GM21737 (cell line): ENCODE data around the gene TMEM145.
A peak's percentile ranks its signal among the peaks of the same experiment; 100 is the strongest.
"Not testable (repeated sequence)": the region's sequence is repeated elsewhere in the genome, so short reads cannot be mapped to it uniquely, and the experiment has no call there.

Experiments
- ATAC-seq: cut with Tn5 transposase; IDR thresholded peaks from one replicate; pipeline ENCODE4 v1.9.1; 2021; ENCODE audit warnings: mild to moderate bottlenecking, moderate library complexity; ENCODE audit not compliant: unreplicated experiment

Gene TMEM145

DNA sequence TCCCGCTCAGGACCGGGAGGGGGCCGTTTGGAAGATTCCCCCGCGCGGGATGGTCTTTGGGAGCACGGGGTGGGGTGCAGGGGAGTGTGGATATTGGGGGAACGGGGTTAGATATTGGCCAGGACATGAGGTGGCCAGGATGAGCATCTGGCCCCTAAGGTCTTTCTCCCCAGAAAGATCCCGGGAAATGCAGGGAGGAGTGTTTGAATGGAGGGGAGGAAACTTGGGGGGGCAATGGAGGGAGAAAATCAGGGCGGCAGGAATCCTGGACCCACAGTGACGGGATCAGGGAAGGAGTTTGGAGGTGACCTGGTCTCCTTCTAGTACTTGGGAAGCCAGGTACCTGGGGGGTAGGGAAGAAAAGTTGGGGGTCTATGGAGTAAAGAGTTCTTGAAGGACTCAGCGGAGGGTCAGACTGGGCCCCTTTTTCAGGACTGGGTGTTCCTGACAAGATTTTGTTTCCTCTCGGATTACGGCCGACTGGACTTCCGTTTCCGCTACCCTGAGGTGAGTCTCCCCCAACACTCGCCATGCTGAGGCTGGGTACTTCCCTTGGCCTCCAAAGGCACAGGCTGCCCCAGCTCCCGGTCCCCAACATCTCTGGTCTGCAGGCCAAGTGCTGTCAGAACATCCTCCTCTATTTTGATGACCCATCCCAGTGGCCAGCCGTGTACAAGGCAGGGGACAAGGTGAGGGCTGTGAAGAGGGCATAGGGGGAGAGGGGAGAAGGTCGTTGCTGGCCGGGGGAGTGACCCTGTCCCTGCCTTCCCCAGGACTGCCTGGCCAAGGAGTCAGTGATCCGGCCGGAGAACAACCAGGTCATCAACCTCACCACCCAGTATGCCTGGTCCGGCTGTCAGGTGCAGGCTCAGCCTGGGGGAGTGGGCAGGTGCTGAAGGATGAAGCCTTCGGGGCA lies 989 bp downstream of the TMEM145 start:
- ATAC-seq = no peak

DNA sequence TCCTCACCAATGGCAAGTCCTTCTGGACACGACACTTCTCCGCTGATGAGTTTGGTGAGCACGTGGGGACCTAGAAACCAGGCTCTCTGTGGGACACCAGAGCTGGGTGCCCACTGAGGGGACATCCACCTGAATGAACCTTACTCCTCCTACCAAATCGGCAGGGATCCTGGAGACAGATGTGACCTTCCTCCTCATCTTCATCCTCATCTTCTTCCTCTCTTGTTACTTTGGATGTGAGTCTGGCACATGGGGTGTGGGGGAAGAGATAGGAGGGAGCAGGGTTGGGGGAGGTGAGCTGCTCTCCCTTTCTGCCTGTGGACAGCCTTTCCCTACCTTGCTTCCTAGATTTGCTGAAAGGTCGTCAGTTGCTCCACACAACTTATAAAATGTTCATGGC lies 1.9 kb downstream of the TMEM145 start:
- ATAC-seq = no peak

- ATAC-seq = no peak
These were observed 3.4 kb downstream of the TMEM145 start for GRCh38 chr19:42316223-42317211.

GRCh38 chr19:42317535-42317934 lies 4.4 kb downstream of the TMEM145 start:
- ATAC-seq = no peak

- ATAC-seq = no peak
These were observed 9.2 kb downstream of the TMEM145 start for GRCh38 chr19:42322305-42322704.

DNA sequence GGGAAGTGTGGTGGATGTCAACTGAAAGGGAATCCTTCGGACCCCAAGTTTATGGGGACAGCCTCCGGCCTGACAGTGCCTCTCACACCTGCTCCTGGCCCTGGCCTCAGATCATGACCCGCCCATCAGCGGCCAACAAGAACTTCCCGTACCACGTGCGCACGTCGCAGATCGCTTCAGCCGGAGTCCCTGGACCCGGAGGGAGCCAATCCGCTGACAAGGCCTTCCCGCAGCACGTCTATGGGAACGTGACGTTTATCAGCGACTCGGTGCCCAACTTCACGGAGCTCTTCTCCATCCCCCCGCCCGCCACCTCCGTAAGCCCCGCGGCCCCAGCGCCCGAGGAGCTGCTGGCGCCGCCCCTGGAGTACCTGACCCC lies 10.4 kb downstream of the TMEM145 start:
- ATAC-seq = no peak

DNA sequence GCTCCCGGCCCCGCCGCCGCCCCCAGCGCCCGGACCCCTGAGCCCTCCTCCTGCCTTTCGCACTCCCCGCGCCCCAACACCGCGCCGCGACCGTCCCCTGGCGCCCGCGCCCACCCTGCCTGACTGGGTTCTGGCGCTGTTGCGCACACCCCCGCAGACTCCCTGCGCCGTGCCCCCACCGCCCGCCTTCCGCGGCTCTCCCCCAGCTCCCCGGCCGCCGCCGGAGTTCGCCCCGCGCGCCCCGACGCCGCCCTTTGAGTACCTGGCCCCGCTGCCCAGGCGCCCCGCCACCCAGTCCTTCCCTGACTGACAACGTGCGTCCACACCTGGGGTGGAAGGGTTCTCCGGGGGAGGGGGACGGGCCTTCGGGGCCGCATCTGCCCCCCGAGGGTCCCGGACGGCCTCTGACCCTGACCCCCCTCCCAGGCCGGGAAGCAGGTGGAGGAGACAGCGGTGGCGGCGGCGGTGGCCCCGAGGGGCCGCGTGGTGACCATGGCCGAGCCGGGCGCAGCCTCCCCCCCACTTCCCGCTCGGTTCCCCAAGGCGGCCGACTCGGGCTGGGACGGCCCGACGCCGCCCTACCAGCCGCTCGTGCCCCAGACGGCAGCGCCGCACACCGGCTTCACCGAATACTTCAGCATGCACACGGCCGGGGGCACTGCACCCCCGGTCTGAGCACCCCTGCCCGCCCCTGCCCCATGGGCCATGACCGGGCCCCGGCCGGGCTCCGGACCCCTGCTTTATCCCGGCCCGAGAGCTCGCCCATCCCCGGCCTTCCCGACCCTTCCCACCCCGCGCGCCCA lies 10.9 kb downstream of the TMEM145 start:
- no peak for ATAC-seq

DNA sequence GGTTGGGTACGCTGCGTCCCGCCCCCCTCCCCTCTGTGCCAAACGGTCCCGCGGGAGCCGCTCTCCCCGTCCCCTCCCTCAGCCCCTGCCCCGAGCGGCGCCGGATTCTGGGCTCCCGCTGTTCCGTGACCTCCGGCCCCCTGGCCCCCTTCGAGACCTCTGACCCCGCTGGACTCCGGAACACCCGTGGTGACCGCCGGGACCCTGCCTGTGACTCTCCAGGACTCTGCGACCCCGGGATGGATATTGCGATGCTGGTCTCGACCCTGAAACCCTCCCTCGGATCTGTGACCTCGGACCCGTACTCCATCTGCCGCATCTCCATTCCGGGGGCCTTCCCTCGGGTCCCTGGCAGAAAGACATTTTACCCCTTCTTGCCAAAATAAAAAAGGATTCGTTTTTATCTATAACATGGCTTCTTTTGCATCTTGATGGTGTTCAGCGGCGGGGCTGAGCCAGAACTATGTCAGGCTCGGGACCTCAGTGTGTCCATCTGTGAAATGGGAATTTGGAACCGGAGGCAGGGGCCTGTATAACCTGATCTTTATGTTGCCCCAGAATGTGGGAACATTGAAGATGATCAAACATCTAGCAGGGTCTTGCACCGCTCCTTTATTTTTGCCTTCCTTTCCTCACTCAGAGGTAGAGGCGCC lies 11.7 kb downstream of the TMEM145 start:
- ATAC-seq = no peak

GRCh38 chr19:42325308-42325895 lies 12.3 kb downstream of the TMEM145 start, which contains the start of gene MEGF8:
TSS of gene MEGF8 (plus strand) at chr19:42325635. CDS start at chr19:42326244, 609 bp downstream.
- peak; percentile 80 for ATAC-seq

GRCh38 chr19:42325896-42326771 lies 13.0 kb downstream of the TMEM145 start:
- ATAC-seq = peak; percentile 10

DNA sequence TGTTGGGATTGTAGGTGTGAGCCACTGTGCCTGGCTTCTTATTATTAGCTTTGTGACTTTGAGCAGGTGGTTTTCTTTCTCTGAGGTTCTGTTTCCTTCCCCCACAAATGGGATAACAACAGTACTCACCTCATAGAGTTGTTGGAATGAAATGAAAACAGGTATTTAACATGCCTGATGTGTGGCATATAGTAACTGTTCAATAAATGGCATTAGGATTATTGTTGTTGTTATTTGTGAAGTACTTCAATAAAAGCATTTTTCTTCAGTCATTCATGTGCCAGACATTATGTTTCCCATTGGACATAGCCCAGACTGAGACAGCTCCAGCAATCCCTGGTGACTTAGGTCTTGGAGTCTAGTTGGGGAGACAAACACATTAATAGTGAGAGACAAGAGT lies 13.9 kb downstream of the TMEM145 start:
- no peak for ATAC-seq

GRCh38 chr19:42327381-42327780 lies 14.3 kb downstream of the TMEM145 start:
- ATAC-seq = no peak

- ATAC-seq = no peak
These were observed 15.0 kb downstream of the TMEM145 start for GRCh38 chr19:42328106-42328505.

- ATAC-seq = no peak
These were observed 15.7 kb downstream of the TMEM145 start for GRCh38 chr19:42328854-42329253.

DNA sequence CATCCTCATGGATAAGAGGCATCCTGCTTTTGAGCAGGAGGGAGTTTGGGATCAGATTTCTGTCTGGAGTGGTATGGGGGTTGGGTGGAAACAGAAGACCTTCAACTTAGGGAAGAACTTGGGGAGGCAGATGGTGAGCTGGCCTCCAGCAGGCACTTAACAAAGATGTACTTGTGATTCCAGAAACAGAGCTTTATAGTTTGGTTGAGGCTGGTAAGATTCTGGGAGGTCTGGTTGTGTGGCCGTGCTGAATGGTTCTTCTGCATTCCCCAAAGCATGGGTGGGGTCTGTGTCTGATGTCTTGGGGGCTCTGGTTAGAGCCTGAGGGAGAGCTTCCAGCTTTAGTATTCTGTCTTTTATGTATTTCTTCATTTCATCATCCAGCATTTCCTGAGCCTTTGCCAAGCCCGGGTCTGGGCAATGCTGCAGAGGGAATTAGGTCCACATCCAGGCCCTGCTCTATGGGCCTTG lies 17.2 kb downstream of the TMEM145 start:
- ATAC-seq = no peak

- ATAC-seq = not testable (repeated sequence)
These were observed 18.2 kb downstream of the TMEM145 start for GRCh38 chr19:42331333-42331732.

DNA sequence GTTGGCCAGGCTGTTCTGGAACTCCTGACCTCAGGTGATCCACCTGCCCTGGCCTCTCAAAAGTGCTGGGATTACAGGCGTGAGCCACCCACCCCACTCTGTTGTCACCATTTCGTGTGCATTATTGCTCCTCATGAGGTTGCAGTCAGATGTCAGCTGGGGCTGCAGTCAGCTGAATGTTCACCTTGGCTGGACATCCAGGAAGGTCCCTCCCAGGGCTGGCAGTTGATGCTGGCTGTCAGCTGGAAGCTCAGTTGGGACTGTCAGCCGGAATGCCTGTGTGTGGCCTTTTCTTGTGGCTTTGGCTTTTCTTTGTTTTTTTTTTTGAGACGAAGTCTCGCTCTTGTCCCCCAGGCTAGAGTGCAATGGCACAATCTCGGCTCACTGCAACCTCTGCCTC lies 18.9 kb downstream of the TMEM145 start:
- no peak for ATAC-seq

- no peak for ATAC-seq
These were observed 19.9 kb downstream of the TMEM145 start for GRCh38 chr19:42333018-42333417.
